ENCODE measurements around the gene TMEM255B.

TMEM255B gene

GRCh38 chr13:113851826-113852535, 93.0 kb downstream of the TMEM255B start:
- peak; percentile 30 for DNase-seq

GRCh38 chr13:113852536-113853517, 93.8 kb downstream of the TMEM255B start:
- peak; percentile 34 for DNase-seq

- no peak for DNase-seq
Observed at GRCh38 chr13:113853518-113854237, 94.7 kb downstream of the TMEM255B start.

- no peak for DNase-seq
Observed at GRCh38 chr13:113854238-113855011, 95.4 kb downstream of the TMEM255B start.

GRCh38 chr13:113855012-113855921, 96.2 kb downstream of the TMEM255B start:
- DNase-seq = no peak

- DNase-seq = no peak
Observed at GRCh38 chr13:113855931-113856715, 97.1 kb downstream of the TMEM255B start.

GRCh38 chr13:113856716-113857065, 97.7 kb downstream of the TMEM255B start:
- DNase-seq = no peak

GRCh38 chr13:113857531-113858195, 98.6 kb downstream of the TMEM255B start:
- DNase-seq = no peak

- DNase-seq = no peak
Observed at GRCh38 chr13:113859311-113860050, 100.5 kb downstream of the TMEM255B start.

- no peak for DNase-seq
Observed at GRCh38 chr13:113860051-113860664, 101.1 kb downstream of the TMEM255B start.

- DNase-seq = peak; percentile 32
Observed at GRCh38 chr13:113860665-113861432, 101.8 kb downstream of the TMEM255B start.

GRCh38 chr13:113861433-113862030, 102.5 kb downstream of the TMEM255B start:
- DNase-seq = peak; percentile 31

GRCh38 chr13:113862191-113862930, 103.3 kb downstream of the TMEM255B start:
- peak; percentile 38 for DNase-seq

GRCh38 chr13:113862931-113863523, 104.0 kb downstream of the TMEM255B start:
- peak; percentile 58 for DNase-seq

GRCh38 chr13:113863524-113864272, 104.7 kb downstream of the TMEM255B start, which contains the start of gene GAS6:
Gene GAS6, minus strand, starts transcription at chr13:113864076. Its CDS starts 156 bp downstream, at chr13:113863920.
- peak; percentile 53 for DNase-seq

All from right forelimb (tissue), 1 donor.